ENCODE results near the gene APBA2.

DNA sequence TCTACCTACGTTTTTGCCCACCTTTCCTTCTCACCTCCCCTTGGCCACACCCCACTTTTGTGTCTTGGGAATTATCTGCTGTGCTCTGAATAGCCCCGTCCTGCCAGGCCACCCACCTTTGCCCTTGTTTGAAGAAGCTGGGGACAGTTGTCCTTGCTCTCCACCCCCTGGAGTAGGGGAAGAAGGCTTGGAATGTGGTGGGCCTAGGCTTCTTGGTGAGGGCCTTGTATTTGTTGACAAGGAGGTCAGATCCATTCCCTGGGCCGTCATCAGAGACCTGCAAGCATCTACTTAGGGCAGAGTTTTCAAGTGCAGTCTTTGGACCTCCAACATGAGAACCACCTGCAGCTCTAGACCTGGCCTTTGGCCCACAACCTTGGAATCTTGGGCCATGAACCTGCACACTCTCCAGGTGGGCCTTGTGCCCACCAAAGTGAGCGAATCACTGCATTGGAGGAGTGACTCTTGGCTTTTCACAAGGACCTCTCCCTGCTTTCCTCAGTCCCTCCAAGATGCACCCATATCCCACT, 160.6 kb downstream of the APBA2 start:
- no peak for TF ChIP-seq EP300 (IDR thresholded peaks at IDR 0.05)
- TF ChIP-seq POLR2A (IDR thresholded peaks at IDR 0.05; ENCODE audit: low read depth), result no peak
